GM19035 (cell line): ENCODE results near the gene LRRC4.

ENCODE experiments used
- ATAC-seq: cut with Tn5 transposase; IDR thresholded peaks from one replicate; pipeline ENCODE4 v1.9.1; 2021; ENCODE audit not compliant: unreplicated experiment

The LRRC4 gene

DNA sequence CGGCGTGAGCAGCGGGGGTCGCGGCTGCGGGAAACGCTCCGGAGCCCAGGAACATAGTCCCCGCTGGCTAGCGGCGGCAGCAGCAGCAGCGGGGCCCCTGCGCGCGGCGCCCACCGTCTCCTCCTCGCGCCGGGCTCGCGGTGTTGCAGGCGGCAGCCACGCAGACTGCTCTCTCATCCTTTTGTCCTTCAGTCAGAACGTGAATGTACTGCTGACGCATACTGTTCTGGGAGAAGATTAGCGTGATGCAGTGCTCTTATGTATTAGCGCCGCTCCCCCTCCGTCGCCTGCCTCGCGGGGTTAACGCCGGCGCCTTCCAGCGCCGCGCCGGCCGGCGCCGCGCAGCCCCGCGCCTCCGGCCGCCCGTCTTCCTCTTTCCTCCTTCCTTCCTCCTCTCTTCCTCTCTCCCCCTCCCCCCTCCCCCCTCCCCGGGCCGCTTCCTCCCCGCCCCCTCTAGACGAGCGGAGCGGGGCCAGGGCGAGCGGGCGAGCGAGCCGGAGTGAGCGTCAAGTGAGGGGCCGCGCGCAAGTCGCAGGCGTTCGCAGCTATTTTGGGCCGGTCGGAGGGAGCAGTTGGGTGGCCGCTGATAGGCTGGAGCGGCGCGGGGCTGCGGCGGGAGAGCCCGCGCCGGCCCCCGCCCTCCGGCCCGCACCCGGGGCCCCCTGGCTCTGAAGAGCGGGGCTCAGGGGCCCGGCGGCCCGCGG is 816 bp upstream of the LRRC4 start:
- ATAC-seq = peak; percentile 65

- ATAC-seq = no peak
These were observed 979 bp downstream of the LRRC4 start for GRCh38 chr7:128030263-128030653.

- no peak for ATAC-seq
These were observed 1.7 kb downstream of the LRRC4 start for GRCh38 chr7:128029405-128029995.

DNA sequence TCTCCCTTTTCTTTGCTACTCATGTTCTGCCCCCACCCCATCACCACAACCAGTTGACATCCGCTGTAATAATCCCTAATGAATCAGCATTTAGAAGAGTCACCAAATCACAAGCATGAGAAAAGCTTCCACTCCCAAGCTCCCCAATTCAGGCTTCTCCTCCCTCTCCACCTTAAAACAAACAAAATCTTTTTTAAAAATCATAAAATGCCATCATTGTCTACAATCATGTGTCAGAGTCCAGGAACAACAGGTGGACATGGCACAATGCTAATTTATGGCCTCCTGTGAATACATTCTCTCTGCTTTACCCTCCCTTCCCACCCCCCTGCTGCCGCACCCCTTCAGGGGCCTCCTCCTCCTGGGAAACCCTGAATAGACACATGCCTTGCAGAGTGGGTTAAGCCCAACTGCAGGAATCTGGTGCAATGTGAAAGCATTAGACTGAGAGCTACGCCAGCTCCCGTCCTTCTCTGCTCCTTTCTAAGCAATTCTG is 3.7 kb downstream of the LRRC4 start:
- no peak for ATAC-seq

DNA sequence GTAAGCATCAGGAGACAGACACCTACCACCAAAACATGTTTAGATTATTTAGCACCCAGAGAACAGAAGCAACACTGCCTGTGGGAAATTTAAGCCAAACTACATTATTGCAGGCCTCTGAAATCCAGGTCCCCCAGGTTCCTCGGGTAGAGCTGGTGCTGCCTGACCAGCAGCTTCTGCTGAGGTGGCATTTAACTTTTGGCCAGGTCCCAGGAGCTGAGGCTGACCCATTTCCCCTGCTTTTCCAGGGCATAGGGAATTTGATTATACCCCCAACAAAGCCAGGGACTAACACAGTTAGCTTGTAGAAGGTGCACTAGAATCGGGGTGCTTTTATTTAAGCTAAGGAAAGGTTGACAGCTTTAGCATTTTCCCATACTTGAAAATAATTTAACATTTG is 4.7 kb downstream of the LRRC4 start:
- ATAC-seq = no peak

DNA sequence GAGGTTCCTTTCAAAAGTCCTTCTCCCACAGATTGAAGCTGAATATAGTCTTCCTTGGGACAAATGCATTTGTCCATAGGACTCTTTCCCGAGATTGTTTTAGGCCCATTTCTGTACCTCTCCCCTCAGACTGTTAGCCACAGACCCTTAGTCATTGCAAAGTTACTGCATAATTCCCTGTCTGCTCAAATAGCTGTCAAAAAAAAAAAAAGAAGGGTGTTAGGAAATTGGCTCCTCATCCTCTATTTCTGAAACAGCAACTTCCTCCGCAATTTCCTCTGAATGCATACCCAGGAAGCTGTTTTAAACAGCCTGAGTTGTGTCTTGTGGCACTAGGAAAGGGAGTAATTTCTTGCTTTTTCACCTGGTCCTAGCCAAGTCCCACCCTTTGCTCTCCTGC is 5.4 kb downstream of the LRRC4 start:
- no peak for ATAC-seq

DNA sequence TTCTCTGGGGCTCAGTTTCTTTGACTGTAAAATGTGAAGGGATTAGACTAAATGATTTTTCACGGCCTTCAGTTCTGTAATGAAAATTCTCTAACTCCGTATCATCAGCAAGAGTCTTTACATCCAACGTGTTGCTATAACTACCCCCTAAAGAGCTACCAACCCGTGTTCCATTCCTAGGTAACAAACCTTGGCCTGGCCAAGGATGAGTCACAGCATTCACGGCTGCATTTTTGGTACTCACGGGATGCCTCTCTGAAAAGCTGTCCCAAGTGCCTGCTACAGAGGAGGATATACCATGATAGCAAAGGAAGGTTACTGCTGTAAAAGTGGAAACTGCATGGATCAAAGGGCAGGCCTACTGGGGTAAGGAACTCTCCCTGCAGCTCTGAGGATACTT is 5.9 kb downstream of the LRRC4 start:
- ATAC-seq = no peak

DNA sequence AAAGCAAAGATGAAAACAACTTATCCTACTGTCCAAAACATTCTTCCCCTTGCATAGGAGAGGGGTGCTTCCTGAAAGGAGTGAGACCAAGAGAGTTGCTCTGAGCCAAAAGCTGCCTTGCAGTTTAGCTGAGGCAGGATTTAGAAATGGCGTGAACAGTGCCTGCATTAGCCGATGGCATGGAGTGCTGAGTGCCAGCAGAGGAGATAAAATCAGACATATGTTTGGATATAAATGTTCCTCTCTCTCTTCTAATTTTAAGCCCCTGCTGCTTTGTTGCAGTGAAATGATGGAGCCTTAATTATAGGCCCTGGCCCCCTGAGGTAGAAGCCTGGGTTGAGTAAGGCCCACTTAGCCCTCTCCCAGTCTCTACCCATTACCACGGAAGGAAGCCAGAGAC is 7.1 kb downstream of the LRRC4 start:
- no peak for ATAC-seq

GRCh38 chr7:128022631-128023532 is 8.4 kb downstream of the LRRC4 start:
- ATAC-seq = no peak

DNA sequence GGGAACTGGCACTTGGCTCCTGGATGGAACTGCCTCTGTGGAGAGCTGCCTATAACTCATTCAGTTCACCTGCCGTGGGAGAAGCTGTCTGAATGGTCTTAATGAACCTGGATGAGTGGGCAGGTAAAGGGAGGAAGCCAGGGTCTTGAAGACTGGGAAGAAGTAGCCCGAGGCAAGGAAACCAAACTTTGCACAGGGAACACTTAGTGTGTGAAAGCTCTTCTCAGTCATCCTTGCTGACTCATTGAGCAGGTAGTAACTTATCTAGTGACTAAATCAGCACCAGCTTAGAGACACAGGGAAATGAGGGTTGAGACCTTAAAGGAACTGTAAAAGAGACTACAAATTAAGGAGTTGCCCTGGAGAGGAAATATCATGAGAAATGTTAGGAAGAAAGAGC is 9.9 kb downstream of the LRRC4 start:
- no peak for ATAC-seq

- no peak for ATAC-seq
These were observed 11.1 kb downstream of the LRRC4 start for GRCh38 chr7:128020159-128020558.

GRCh38 chr7:128019288-128019687 is 11.9 kb downstream of the LRRC4 start:
- no peak for ATAC-seq

- no peak for ATAC-seq
These were observed 13.1 kb downstream of the LRRC4 start for GRCh38 chr7:128017862-128018845.

DNA sequence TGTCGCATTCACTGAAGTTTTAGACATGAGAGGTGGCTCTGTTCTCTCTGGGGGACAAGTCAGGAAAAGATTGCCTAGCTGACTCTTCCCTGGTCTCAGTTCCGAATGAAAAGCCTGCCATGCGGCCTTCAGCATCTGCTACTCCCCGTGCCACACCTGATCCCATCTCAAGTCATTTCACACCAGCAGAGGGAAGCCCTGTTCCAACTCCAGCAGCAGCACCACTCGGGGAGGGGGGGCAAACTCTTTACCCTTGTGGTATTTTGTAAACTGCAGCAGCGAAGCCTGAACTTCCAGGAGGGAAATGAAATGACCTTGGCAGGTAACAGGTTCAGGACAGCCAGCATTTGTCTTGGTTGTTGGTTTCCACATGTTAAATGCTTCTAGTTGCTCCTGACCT is 13.8 kb downstream of the LRRC4 start:
- no peak for ATAC-seq

DNA sequence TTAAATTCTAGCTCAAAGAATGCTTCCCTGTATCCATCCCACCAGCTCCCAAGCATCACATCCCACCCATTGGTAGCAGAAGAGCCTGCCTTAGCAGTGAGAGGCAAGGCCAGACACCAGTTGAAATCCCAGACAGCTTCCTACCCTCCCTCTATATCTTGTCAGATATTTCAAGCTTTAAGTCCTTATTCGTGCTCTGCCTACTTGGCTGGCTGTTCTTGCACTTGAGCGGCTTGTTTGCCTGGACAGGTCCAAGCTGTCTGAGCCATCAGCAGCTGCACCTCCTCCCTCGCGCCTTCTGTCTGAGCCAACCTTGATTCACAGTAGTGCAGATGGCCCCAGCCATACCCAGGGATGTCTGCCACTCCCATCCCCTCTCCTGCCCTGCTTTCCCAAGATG is 16.4 kb downstream of the LRRC4 start:
- no peak for ATAC-seq

DNA sequence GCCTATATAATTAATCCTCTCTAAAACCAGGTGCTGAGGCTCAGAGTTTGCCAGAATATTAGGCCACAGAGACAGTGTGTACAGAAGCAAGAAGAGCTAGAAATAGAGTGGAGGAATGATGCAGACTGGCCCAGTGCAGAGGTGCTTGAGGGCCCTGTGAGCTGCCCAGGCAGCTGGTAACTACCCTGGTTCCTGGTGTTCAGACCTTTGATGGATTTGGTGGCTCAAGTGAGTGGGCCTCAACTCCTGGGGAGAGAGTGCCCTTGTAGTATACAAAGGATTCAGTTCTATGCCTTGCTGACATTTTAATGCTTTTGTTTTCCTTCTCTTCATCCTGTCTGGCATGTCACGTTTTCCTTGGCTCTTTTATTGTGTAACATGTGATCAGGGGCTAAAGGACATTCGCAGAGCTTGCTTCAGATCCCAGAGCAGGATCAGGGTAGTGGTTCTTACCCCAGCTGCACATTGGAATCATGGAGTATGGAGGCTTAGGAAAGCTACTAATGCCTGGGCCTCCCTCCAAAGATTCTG is 20.0 kb downstream of the LRRC4 start:
- ATAC-seq = no peak

- no peak for ATAC-seq
These were observed 20.7 kb downstream of the LRRC4 start for GRCh38 chr7:128010391-128011127.

- no peak for ATAC-seq
These were observed 22.5 kb downstream of the LRRC4 start for GRCh38 chr7:128008744-128009143.

- ATAC-seq = no peak
These were observed 23.1 kb downstream of the LRRC4 start for GRCh38 chr7:128008141-128008540.

DNA sequence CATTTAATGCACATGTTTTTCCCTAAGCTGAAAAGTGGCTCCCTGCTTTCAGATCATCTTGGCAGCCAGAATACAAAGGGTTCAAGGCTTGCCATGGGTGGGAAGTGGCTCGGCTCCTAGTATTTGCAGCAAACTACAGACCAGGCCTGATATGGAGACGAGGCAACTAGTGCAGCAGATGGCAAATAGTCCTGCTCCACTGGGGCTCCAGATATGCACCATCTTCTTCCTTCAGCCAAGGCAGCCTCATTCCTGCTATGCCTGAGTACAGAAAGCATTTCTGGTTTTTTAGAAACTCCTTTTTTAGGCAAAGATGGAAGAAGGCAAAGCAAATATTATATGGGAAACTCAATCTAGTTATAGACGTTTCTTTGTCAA is 23.9 kb downstream of the LRRC4 start:
- no peak for ATAC-seq
